ENCODE results near the gene FUS.

Gene FUS

DNA sequence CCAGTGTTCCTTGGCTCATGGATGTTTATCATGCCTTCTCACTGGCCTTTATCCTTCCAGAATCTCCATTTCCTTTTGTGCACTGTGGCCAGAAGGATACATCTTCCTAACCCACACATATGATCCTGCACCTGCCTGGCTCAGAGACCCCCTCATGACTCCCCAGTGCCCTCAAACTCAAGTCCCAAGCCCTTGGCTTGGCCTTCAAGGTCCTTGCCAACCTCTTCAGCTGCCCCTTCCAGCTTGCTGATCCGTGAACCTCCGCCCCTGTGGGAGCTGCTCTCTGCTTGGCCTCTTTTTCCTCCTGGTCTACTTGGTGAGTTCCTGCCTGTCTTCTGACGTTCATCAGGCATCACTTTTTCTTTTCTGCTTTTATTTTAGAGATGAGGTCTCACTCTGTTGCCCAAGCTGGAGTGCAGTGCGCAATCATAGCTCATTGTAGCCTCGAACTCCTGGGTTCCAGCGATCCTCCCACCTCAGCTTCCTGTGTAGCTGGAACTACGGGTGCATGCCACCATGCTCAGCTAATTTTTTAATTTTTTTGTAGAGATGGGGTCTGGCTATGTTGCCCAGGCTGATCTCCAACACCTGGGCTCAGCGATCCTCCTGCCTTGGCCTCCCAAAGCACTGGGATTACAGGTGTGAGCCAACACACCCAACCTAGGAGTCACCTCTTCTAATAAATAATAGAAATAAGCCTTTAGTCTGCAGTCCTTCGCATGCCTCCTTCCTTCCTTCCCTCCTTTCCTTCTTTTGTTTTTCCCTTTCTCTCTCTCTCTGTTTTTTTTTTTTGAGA is 25.1 kb downstream of the FUS start:
- DNase-seq, result no peak

- DNase-seq, result no peak
Observed at GRCh38 chr16:31206776-31207175, 26.8 kb downstream of the FUS start.

DNA sequence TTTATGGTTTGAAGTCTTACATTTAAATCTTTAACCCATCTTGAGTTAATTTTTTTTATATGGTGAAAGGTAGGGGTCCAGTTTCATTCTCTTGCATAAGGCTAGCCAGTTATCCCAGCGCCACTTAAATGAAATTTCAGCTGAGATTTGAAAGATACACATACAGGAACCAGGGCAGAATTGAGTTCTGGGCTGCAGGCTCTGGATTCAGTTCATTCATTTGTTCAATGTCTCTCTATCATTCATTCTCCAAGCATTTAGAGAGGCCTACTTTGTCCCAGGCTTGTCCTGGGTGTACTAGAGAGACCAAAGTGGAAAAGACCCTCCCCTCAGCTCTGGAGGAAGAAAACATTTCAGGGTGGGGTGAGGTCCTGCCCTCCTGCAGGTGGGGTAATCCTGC is 33.4 kb downstream of the FUS start:
- DNase-seq, result no peak

- no peak for DNase-seq
Observed at GRCh38 chr16:31213877-31214707, 34.2 kb downstream of the FUS start, which contains the start of gene TRIM72. TRIM72 (plus strand) TSS chr16:31214119; CDS start chr16:31214739, 620 bp downstream.

DNA sequence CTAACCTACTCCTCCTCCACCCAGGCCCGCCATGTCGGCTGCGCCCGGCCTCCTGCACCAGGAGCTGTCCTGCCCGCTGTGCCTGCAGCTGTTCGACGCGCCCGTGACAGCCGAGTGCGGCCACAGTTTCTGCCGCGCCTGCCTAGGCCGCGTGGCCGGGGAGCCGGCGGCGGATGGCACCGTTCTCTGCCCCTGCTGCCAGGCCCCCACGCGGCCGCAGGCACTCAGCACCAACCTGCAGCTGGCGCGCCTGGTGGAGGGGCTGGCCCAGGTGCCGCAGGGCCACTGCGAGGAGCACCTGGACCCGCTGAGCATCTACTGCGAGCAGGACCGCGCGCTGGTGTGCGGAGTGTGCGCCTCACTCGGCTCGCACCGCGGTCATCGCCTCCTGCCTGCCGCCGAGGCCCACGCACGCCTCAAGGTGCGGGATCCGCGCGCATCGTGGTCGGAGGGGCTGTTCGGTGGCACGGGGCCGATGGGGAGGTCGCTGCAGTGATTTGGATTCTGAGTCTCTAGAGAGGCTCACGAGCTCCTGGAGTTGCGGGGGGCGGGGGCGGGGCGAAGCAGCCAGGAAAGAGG is 34.9 kb downstream of the FUS start:
- DNase-seq, result no peak

DNA sequence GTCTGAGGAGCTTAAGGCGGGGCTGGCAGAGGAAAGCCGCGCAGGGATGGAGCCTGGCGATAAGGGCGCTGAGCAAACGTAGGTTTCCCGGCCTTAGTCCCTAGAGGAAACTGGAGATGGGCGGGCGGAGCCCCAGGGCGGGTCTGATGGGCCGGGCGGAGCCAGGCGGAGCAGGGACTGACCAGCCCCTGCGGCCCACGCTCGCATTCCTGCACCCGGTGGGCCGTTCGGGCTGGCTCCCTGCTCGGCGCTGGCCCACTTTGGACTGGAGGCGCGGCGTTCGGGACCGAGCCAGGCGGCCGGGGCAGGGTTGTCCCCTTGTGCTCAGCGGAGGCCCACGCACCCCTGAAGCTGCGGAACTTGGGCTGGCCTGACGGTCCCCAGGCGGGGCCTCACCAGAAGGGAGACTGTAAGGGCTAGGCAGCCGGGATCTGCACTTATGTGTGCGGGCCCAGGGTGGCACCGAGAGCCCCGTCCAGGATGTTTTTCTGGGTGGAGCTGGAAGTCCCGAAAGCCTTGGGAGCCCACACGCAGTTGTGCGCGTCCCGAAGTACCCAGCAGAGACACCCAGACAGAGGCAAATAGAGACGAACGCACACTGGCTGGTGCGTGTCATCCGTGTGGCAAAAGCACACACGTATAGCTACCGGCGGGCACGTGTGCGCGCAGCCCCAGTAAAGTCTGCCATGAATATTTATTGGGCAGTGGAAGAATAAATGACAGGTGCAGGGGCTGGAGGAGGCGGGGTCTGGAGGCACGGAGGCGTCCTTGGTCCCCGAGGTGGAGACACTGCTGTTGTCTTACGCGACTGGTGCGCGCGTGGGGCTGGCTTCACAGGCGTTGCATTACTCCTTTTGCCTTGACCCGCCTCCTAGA is 35.6 kb downstream of the FUS start:
- no peak for DNase-seq

DNA sequence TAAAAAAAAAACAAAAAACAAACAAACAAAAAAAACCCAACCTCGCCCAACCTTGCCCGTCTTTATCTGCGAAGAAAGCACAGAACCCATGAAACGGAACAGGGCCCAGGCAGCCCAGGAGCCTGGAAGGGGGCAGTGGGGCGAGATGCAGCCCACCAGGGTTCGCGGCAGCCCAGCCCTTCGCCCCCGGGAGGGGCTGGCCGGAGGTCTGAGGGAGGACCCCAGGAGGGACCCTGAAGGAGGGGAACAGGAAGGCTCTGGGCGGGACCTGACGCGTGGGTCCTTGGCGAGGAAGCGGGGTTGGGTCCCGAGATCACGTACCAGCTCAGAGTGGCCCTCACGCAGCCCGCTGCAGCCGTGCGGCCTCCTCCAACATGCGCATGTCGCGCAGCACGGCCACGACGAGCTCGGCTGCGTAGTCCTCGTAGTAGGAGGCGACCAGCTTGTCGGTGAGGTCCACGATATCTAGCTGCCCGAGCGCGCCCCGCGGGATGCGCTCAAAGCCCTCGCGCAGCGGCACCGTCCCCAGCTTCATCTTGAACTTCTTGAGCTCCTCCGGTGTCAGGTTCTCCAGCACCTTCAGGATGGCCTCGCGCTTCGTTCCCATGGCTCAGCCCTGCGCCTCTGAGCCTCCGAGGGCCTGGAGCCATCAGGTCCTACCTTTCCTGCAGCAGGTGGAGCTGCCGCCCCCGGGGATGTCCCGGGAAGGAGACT is 36.6 kb downstream of the FUS start, which contains the start of gene PYDC1:
TSS of gene PYDC1 (minus strand) at position 714 of the 714 bp plus-strand sequence. CDS start at position 607, 107 bp downstream.
- DNase-seq, result no peak

DNA sequence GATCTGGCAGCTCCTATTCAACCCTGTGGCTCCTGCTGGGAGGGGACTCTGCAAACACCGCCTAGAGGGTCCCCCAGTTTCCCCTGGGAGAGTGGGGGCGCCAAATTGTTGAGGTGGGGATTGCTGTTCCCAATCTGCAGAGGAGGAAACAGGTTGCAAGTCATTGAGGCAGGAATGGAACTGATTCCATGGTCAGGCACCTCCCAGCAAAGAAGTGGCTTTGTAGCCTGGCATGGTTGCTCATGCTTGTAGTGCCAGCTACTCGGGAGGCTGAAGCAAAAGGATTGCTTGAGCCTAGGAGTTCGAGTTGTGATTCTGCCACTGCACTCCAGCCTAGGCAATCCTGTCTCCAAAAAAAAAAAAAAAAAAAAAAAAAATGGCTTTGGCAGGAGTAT is 37.2 kb downstream of the FUS start:
- no peak for DNase-seq

- DNase-seq, result no peak
Observed at GRCh38 chr16:31219154-31219741, 39.3 kb downstream of the FUS start.

GRCh38 chr16:31221357-31222160 is 41.6 kb downstream of the FUS start:
- no peak for DNase-seq

DNA sequence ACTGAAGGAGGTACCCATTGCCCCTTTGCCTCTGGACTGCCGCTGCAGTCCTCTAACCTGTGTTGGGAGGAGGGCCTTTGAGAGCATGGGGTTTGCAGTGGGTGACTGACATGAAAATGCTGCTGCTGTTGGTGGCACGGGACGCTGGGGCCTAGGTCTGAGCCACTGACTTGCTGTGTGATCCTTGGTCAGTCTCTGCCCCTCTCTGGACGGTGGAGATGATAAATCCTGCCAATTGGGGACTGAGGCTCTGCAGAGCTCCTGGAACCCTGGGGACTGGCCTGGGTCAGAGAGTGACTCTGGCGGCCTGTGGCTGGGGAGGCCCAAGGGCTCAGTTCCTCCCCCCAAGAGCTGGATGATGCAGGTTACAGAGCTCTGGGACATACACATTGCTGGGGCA is 43.1 kb downstream of the FUS start:
- DNase-seq, result no peak

- no peak for DNase-seq
Observed at GRCh38 chr16:31224092-31224955, 44.4 kb downstream of the FUS start.

DNA sequence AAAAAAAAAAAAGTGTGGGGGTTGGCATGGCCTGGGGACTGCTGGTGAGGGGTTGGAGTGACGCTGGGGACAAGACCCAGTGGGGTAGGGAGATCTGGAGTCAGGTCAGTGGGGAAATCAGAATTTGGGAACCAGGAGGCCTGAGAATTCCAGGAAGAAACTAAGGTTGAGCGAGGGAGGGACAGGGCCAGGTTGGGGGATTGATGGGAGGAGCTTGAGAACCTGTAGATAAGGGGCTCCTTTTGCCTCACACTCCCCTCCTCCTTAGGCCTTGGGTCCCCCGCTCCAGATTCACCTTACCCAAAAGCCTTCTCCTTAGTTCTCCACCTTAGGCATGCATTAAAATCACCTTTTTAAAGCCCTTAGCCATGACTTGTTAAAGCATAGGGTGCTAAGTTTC is 45.3 kb downstream of the FUS start:
- no peak for DNase-seq

DNA sequence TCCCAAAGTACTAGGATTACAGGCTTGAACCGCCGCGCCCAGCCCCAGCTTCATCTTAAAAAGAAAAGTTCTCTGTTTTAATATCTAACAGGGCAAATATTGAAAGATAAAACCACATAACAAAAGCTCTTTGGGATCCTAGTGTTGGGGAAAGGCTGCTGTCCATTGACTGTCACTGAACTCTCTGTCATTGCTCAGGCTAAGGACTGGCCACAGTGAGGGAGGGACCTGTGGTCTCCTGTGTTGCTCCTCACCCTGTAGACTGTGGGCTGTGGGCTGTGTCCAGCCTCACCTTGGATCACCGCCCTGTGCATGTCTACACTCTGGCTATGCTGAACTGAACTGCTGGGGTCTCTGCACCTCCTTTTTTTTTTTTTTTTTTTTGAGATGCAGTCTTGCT is 48.3 kb downstream of the FUS start:
- no peak for DNase-seq

- no peak for DNase-seq
Observed at GRCh38 chr16:31229501-31229900, 49.6 kb downstream of the FUS start.

DNA sequence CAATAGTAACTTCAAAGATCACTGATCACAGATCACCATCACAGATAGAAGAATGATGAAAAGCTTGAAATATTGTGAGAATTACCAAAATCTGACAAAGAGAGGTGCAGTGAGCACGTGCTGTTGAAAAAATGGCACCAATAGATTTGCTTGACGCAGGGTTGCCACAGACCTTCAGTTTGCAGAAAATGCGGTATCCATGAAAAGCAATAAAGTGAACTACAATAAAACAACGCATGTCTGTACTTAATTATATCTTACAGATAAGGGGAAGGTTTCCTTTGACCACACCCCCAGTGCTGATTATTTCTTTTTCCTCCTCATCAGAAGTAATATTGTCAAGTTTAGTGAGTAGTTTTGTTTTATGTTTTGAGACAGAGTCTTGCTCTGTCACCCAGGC is 58.1 kb downstream of the FUS start:
- no peak for DNase-seq

All from CD4-positive, alpha-beta T cell treated with Interleukin-21 for 1 hour (primary cell).